Measurements from ENCODE around the gene IMMP2L.

The IMMP2L gene

DNA sequence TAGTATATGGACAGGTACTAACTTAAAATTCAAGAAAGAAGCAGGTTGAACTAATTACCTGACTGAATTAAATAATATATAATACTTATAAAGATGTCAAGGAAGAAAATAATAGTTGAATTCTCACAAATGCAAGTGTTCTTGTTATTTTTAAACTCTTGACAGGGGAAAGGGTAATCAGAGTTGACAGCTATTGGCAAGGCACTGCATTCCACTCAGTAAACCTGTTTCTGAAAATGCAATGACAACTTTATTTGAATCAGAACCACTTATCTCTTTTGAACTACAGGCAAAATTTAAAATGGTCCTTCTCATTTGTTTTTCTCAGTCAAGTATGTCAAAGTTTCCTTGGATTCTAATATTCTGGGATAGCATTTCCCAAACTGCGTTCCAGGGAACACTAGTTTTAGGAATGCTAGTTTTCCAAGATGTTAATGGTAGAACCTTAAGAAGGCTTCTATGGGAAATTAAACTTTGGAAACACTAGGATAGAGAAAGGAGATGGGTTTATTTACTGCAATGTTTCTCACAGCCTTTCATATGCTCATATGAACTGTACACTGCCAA, 575.1 kb downstream of the IMMP2L start:
- H3K4me3 ChIP-seq (ENCODE audit: low read length, poor library complexity, severe bottlenecking) = no peak overlapping the region
- H3K27me3 ChIP-seq (ENCODE audit: insufficient read depth, low read length, poor library complexity, severe bottlenecking) = no peaks in the 10 kb centered on the region
- H3K4me1 ChIP-seq (ENCODE audit: insufficient read depth, low read length, poor library complexity, severe bottlenecking) = no peaks in the 10 kb centered on the region
- H3K79me2 ChIP-seq (ENCODE audit: insufficient read depth, low read length) = no peaks in the 10 kb centered on the region
- no peaks in the 10 kb centered on the region for H4K20me1 ChIP-seq (ENCODE audit: insufficient read depth, low read length, poor library complexity, severe bottlenecking)
- no peak overlapping the region for H3K4me2 ChIP-seq (ENCODE audit: low read depth, low read length, poor library complexity, severe bottlenecking)
- H3F3A ChIP-seq (ENCODE audit: low read depth) = no peaks in the 10 kb centered on the region
- H3K9me2 ChIP-seq (replicated peaks; ENCODE audit: low read depth, low read length) = no peaks in the 10 kb centered on the region
- no peaks in the 10 kb centered on the region for H3K36me3 ChIP-seq (ENCODE audit: insufficient read depth, low read length)
- TF ChIP-seq EZH2phosphoT487 (IDR thresholded peaks at IDR 0.05; ENCODE audit: borderline replicate concordance) = no peak
- TF ChIP-seq, protein P1, sequence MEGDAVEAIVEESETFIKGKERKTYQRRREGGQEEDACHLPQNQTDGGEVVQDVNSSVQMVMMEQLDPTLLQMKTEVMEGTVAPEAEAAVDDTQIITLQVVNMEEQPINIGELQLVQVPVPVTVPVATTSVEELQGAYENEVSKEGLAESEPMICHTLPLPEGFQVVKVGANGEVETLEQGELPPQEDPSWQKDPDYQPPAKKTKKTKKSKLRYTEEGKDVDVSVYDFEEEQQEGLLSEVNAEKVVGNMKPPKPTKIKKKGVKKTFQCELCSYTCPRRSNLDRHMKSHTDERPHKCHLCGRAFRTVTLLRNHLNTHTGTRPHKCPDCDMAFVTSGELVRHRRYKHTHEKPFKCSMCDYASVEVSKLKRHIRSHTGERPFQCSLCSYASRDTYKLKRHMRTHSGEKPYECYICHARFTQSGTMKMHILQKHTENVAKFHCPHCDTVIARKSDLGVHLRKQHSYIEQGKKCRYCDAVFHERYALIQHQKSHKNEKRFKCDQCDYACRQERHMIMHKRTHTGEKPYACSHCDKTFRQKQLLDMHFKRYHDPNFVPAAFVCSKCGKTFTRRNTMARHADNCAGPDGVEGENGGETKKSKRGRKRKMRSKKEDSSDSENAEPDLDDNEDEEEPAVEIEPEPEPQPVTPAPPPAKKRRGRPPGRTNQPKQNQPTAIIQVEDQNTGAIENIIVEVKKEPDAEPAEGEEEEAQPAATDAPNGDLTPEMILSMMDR (conservative IDR thresholded peaks at IDR 0.05; ENCODE audit: low read length) = no peak
- no peak overlapping the region for H2AFZ ChIP-seq (ENCODE audit: low read length)
- no peaks in the 10 kb centered on the region for H3K9me3 ChIP-seq (ENCODE audit: insufficient read depth, low read depth, low read length)
- no peak overlapping the region for H3K9ac ChIP-seq (ENCODE audit: low read depth, low read length, poor library complexity, severe bottlenecking)

DNA sequence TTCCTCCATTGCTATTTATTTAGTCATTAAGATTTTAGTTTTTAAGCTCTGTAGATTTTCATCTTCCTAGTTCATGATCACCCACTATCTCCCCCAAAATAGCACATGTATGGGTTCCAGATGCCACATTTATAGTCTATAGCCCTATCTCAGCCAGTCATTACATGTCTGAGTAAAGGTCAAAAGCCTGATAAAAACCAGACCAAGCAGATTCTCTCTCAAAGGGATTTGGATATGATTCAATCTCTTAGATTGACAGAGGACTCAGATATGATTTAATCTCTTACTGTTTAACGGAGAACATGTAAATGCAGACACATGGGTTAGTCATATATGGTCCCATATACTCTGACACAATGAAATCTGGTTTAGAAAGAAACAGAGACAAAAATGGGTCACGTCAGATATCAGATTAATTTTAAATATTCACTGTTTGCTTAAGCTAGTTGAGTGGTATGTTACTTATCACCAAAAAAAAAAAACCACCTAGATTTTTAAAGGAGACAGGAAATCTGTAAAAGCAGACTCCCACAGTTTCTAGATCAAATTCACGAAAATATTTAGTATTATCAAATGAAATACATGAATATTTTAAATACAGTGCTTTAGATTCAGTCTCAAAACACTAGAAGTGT, 578.4 kb downstream of the IMMP2L start:
- Histone ChIP-seq H3K36me3 (ENCODE audit: insufficient read depth, low read length) (no peaks in the 10 kb centered on the region), H3K9ac (ENCODE audit: low read depth, low read length, poor library complexity, severe bottlenecking) (no peak overlapping the region), H3K79me2 (ENCODE audit: insufficient read depth, low read length) (no peaks in the 10 kb centered on the region), H3K9me2 (replicated peaks; ENCODE audit: low read depth, low read length) (no peaks in the 10 kb centered on the region), H4K20me1 (ENCODE audit: insufficient read depth, low read length, poor library complexity, severe bottlenecking) (no peaks in the 10 kb centered on the region), H3F3A (ENCODE audit: low read depth) (no peaks in the 10 kb centered on the region), H3K27me3 (ENCODE audit: insufficient read depth, low read length, poor library complexity, severe bottlenecking) (no peaks in the 10 kb centered on the region), H3K4me3 (ENCODE audit: low read length, poor library complexity, severe bottlenecking) (no peak overlapping the region), H3K9me3 (ENCODE audit: insufficient read depth, low read depth, low read length) (no peaks in the 10 kb centered on the region), H3K4me1 (ENCODE audit: insufficient read depth, low read length, poor library complexity, severe bottlenecking) (no peaks in the 10 kb centered on the region), H3K4me2 (ENCODE audit: low read depth, low read length, poor library complexity, severe bottlenecking) (no peak overlapping the region), H2AFZ (ENCODE audit: low read length) (no peak overlapping the region)
- TF ChIP-seq, protein P1 (conservative IDR thresholded peaks at IDR 0.05; ENCODE audit: low read length) = no peak
- TF ChIP-seq EZH2phosphoT487 (IDR thresholded peaks at IDR 0.05; ENCODE audit: borderline replicate concordance) = no peak

DNA sequence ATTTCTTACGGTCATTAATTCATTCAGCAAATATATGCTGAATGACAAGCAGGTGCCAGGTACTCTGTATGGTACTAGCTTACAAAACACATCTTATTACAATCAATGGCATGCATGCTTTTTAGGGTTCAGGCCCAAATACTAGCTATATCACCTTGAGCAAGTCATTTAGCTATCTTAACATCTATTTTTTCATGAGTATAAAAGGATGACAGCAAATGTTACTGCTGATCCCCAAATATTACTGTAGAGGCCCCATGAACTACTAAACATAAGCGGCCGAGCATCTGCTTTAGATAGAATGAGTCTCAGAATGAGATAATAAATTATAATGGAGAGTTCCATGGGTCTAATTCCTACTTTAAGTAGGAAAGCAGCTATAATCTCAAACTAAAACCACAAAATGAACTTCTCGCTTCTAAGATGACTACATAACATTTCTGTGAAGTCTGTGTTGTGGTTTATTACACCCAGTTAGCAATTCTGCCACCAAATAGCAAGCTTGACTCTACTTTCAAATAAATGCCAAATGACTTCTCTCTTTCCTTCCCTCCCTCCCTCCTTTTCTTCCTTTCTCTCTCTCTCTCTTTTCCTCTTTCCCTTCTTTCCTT, 585.1 kb downstream of the IMMP2L start:
- peak overlapping the region; percentile 27 for H3K4me2 ChIP-seq (ENCODE audit: low read depth, low read length, poor library complexity, severe bottlenecking)
- no peak overlapping the region for H3K4me3 ChIP-seq (ENCODE audit: low read length, poor library complexity, severe bottlenecking)
- H4K20me1 ChIP-seq (ENCODE audit: insufficient read depth, low read length, poor library complexity, severe bottlenecking) = no peaks in the 10 kb centered on the region
- H3K27me3 ChIP-seq (ENCODE audit: insufficient read depth, low read length, poor library complexity, severe bottlenecking) = no peaks in the 10 kb centered on the region
- H3K36me3 ChIP-seq (ENCODE audit: insufficient read depth, low read length) = no peaks in the 10 kb centered on the region
- TF ChIP-seq, protein P1 (conservative IDR thresholded peaks at IDR 0.05; ENCODE audit: low read length) = no peak
- no peak for TF ChIP-seq EZH2phosphoT487 (IDR thresholded peaks at IDR 0.05; ENCODE audit: borderline replicate concordance)
- no peak overlapping the region for H2AFZ ChIP-seq (ENCODE audit: low read length)
- no peaks in the 10 kb centered on the region for H3K9me2 ChIP-seq (replicated peaks; ENCODE audit: low read depth, low read length)
- H3K79me2 ChIP-seq (ENCODE audit: insufficient read depth, low read length) = no peaks in the 10 kb centered on the region
- H3K4me1 ChIP-seq (ENCODE audit: insufficient read depth, low read length, poor library complexity, severe bottlenecking) = peaks cover 11% of the 10 kb centered on the region
- no peaks in the 10 kb centered on the region for H3F3A ChIP-seq (ENCODE audit: low read depth)
- no peak overlapping the region for H3K9ac ChIP-seq (ENCODE audit: low read depth, low read length, poor library complexity, severe bottlenecking)
- H3K9me3 ChIP-seq (ENCODE audit: insufficient read depth, low read depth, low read length) = no peaks in the 10 kb centered on the region

Data from Loucy (cell line).